WTC11 (cell line): ENCODE measurements around the gene ANO1. TPM values are rescaled to one million over a fixed set of nuclear protein-coding genes. Genes with fewer than 3 reads are reported as not detected.

ENCODE experiments used
- ATAC-seq: fragments of 200-7000 bp; cut with Tn5 transposase; 2 replicates; pipeline ENCODE4 v1.10.0; 2021; ENCODE audit warnings: mild to moderate bottlenecking, moderate library complexity
- CTCF ChIA-PET: fragments of 300-600 bp; sonication (Branson Sonifier 250); formaldehyde crosslinking; loops from one replicate; lab custom pipeline; 2021; ENCODE audit warnings: antibody characterized with exemption; lab: Charles Lee
- POLR2A ChIA-PET: fragments of 350-600 bp; sonication (Branson Sonifier 250); formaldehyde crosslinking; loops from one replicate; lab custom pipeline; 2021; ENCODE audit warnings: antibody characterized with exemption; lab: Charles Lee
- DNase-seq: peaks from one replicate; pipeline ENCODE4 v3.0.0; 2021; ENCODE audit warnings: low spot score
- H3K27ac Mint-ChIP-seq: 2 replicates; pipeline ENCODE4 v1.8.0; 2021; ENCODE audit warnings: mixed read lengths
- H3K27me3 Mint-ChIP-seq: 2 replicates; pipeline ENCODE4 v1.8.0; 2021; ENCODE audit warnings: low read depth, mild to moderate bottlenecking, moderate library complexity, mixed read lengths
- H3K36me3 Mint-ChIP-seq: 2 replicates; pipeline ENCODE4 v1.8.0; 2021; ENCODE audit warnings: mixed read lengths
- H3K4me1 Mint-ChIP-seq: 2 replicates; pipeline ENCODE4 v1.8.0; 2022; ENCODE audit warnings: mixed read lengths
- H3K4me3 Mint-ChIP-seq: 2 replicates; pipeline ENCODE4 v1.8.0; 2021; ENCODE audit warnings: mild to moderate bottlenecking, moderate library complexity, mixed read lengths
- H3K9me3 Mint-ChIP-seq: 2 replicates; pipeline ENCODE4 v1.8.0; 2021; ENCODE audit warnings: mixed read lengths
- CBFB ChIP-seq: sonication (generic); formaldehyde crosslinking; IDR thresholded peaks from 2 replicates; pipeline ENCODE4 v1.8.1; 2022; ENCODE audit warnings: mild to moderate bottlenecking, low read depth, missing genetic modification reagents
- CREB1 ChIP-seq: sonication (generic); formaldehyde crosslinking; IDR thresholded peaks from 2 replicates; pipeline ENCODE4 v1.8.0; 2023; ENCODE audit warnings: mild to moderate bottlenecking, missing genetic modification reagents
- CREM ChIP-seq: sonication (generic); formaldehyde crosslinking; IDR thresholded peaks from 2 replicates; pipeline ENCODE4 v1.8.1; 2022; ENCODE audit warnings: mild to moderate bottlenecking, missing genetic modification reagents, moderate library complexity
- ELF4 ChIP-seq: sonication (generic); formaldehyde crosslinking; IDR thresholded peaks from 2 replicates; pipeline ENCODE4 v1.8.1; 2022; ENCODE audit warnings: low read depth, mild to moderate bottlenecking, moderate library complexity, missing genetic modification reagents
- FOXK1 ChIP-seq: sonication (generic); formaldehyde crosslinking; IDR thresholded peaks from 2 replicates; pipeline ENCODE4 v1.8.0; 2022; ENCODE audit warnings: mild to moderate bottlenecking, moderate library complexity, missing genetic modification reagents
- JAZF1 ChIP-seq: fragments of 250-450 bp; sonication (Bioruptor Pico); IDR thresholded peaks from 2 replicates; pipeline ENCODE4 v1.9.0; 2021; ENCODE audit warnings: moderate library complexity, mild to moderate bottlenecking, inconsistent platforms
- RORB ChIP-seq: fragments of 250-450 bp; sonication (Bioruptor Pico); IDR thresholded peaks from 2 replicates; pipeline ENCODE4 v1.9.0; 2021; ENCODE audit warnings: mild to moderate bottlenecking
- SP1 ChIP-seq: sonication (generic); formaldehyde crosslinking; conservative IDR thresholded peaks from 2 replicates; pipeline ENCODE4 v1.8.1; 2022; ENCODE audit warnings: missing genetic modification reagents
- ZNF138 ChIP-seq: sonication (generic); formaldehyde crosslinking; conservative IDR thresholded peaks from 2 replicates; pipeline ENCODE4 v1.8.1; 2022; ENCODE audit warnings: mild to moderate bottlenecking, moderate library complexity, missing genetic modification reagents
- ZNF263 ChIP-seq: sonication (generic); formaldehyde crosslinking; IDR thresholded peaks from 2 replicates; pipeline ENCODE4 v1.8.1; 2022; ENCODE audit warnings: low read depth, mild to moderate bottlenecking, moderate library complexity, missing genetic modification reagents
- ZNF317 ChIP-seq: sonication (generic); formaldehyde crosslinking; IDR thresholded peaks from 2 replicates; pipeline ENCODE4 v1.8.1; 2023; ENCODE audit warnings: low read depth, mild to moderate bottlenecking, moderate library complexity, missing genetic modification reagents, borderline replicate concordance
- ZNF671 ChIP-seq: fragments of 250-450 bp; sonication (Bioruptor Pico); IDR thresholded peaks from 2 replicates; pipeline ENCODE4 v1.8.0; 2021; ENCODE audit warnings: mild to moderate bottlenecking
- total RNA-seq: library from RNA; stranded (reverse); gene quantifications from 3 replicates; pipeline ENCODE4 v1.2.3, GENCODE V29; 2021
- TF ChIP-seq, protein P1 (sequence below): fragments of 200-600 bp; IDR thresholded peaks from 2 replicates; pipeline ENCODE4 v1.8.0; 2022; ENCODE audit warnings: antibody characterized with exemption
- TF ChIP-seq, protein P2 (sequence below): fragments of 250-450 bp; sonication (Bioruptor Pico); IDR thresholded peaks from 2 replicates; pipeline ENCODE4 v1.8.0; 2021; ENCODE audit warnings: mild to moderate bottlenecking
- TF ChIP-seq, protein P3 (sequence below): sonication (generic); formaldehyde crosslinking; IDR thresholded peaks from 2 replicates; pipeline ENCODE4 v1.8.0; 2022; ENCODE audit warnings: mild to moderate bottlenecking, missing genetic modification reagents
- TF ChIP-seq, protein P4 (sequence below): fragments of 250-450 bp; sonication (Bioruptor Pico); IDR thresholded peaks from 2 replicates; pipeline ENCODE4 v1.9.0; 2021; ENCODE audit warnings: mild to moderate bottlenecking
- TF ChIP-seq, protein P5 (sequence below): sonication (generic); formaldehyde crosslinking; IDR thresholded peaks from 2 replicates; pipeline ENCODE4 v1.8.0; 2022; ENCODE audit warnings: mild to moderate bottlenecking, missing genetic modification reagents
- TF ChIP-seq, protein P6 (sequence below): fragments of 250-450 bp; sonication (Bioruptor Pico); IDR thresholded peaks from 2 replicates; pipeline ENCODE4 v2.1.2; 2022; ENCODE audit warnings: mild to moderate bottlenecking, moderate library complexity

The ANO1 gene
- total RNA-seq, 1 experiment from 2014 or later, result 4.1 TPM

DNA sequence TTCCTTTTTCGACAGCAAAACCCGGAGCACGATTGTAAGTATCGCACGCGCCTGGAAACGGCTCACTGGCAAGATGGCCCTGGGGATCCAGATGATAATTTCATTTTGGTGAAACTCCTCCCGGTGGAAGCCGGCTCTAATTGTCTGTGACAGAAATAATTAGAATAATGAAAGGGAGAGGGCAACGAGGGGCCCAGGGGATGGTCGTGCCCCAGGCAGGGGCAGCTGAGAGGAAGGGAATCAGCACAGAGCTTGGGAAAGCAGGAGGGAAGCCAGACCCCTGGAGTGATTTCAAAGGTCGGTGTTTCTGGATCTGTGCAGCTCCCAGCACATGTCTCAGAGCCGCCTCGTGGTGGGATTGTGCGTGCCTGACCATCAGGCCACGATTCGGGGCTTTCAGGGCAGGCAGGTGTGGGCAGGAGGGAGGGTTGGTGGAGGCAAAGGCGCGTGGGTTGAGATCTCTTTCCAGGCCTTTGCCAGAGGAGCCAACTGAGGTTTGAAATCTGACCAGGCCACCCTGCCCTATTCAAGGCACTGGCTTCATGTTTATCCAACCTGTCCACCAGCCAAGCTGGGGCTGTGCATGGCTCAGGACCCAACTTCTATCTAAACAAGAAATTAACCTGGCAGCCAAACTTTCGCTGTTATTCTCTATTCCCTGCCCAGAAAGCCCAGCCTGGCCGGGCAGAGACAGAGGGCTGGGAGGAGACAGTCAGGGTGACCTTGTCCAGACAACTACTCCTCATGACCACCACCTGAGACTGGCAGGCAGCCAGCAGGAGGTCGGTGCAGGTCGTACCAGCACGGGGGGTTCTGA lies 27.8 kb downstream of the ANO1 start:
- no peak overlapping the region for H3K4me3 Mint-ChIP-seq
- H3K9me3 Mint-ChIP-seq, result no peaks in the 10 kb centered on the region
- H3K4me1 Mint-ChIP-seq, result peaks cover 13% of the 10 kb centered on the region
- 0 out of 2 replicates have a peak overlapping the region, but pooled peaks have one; percentile 15 for H3K27ac Mint-ChIP-seq
- DNase-seq, result no peak
- TF ChIP-seq RORB, result no peak
- no peaks in the 10 kb centered on the region for H3K36me3 Mint-ChIP-seq
- POLR2A ChIA-PET, result no interaction called here
- CTCF ChIA-PET, result interaction anchor here (1.9 kb wide), 1 partner anchor 86 kb away, joined by 5 read pairs; no protein-coding TSS in a partner anchor
- no peaks in the 10 kb centered on the region for H3K27me3 Mint-ChIP-seq
- ATAC-seq, result no peak

DNA sequence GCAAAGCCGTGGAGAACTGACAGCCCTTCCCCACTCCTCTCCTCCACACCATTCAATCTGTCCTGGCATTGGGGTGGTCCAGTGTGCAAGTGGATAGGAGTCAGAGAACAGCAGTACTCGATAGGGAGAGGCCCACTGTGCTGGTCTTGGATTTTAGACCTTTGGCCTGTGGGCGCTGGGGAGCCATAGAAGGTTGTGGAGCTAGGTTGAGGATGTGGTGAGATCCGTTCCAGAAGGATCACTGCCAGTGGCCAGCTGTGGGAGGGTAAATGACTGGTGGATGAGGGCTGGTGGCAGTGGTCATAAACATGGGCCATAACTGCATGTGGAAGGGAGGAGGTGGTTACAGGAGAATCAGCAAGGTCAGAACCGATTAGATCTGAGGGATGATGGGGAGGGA lies 28.6 kb downstream of the ANO1 start:
- no peak overlapping the region for H3K4me3 Mint-ChIP-seq
- no peaks in the 10 kb centered on the region for H3K36me3 Mint-ChIP-seq
- peaks cover 21% of the 10 kb centered on the region for H3K4me1 Mint-ChIP-seq
- no peak for TF ChIP-seq ZNF317
- no peak for TF ChIP-seq FOXK1
- TF ChIP-seq, protein P1, sequence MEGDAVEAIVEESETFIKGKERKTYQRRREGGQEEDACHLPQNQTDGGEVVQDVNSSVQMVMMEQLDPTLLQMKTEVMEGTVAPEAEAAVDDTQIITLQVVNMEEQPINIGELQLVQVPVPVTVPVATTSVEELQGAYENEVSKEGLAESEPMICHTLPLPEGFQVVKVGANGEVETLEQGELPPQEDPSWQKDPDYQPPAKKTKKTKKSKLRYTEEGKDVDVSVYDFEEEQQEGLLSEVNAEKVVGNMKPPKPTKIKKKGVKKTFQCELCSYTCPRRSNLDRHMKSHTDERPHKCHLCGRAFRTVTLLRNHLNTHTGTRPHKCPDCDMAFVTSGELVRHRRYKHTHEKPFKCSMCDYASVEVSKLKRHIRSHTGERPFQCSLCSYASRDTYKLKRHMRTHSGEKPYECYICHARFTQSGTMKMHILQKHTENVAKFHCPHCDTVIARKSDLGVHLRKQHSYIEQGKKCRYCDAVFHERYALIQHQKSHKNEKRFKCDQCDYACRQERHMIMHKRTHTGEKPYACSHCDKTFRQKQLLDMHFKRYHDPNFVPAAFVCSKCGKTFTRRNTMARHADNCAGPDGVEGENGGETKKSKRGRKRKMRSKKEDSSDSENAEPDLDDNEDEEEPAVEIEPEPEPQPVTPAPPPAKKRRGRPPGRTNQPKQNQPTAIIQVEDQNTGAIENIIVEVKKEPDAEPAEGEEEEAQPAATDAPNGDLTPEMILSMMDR, result no peak
- TF ChIP-seq, protein P2, sequence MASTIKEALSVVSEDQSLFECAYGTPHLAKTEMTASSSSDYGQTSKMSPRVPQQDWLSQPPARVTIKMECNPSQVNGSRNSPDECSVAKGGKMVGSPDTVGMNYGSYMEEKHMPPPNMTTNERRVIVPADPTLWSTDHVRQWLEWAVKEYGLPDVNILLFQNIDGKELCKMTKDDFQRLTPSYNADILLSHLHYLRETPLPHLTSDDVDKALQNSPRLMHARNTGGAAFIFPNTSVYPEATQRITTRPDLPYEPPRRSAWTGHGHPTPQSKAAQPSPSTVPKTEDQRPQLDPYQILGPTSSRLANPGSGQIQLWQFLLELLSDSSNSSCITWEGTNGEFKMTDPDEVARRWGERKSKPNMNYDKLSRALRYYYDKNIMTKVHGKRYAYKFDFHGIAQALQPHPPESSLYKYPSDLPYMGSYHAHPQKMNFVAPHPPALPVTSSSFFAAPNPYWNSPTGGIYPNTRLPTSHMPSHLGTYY (CRISPR knock-in tag), result no peak
- H3K27ac Mint-ChIP-seq, result no peak overlapping the region
- DNase-seq (no peak), ATAC-seq (no peak)
- H3K27me3 Mint-ChIP-seq, result no peaks in the 10 kb centered on the region
- ChIA-PET POLR2A (no interaction called here), CTCF (no interaction called here)
- no peaks in the 10 kb centered on the region for H3K9me3 Mint-ChIP-seq

DNA sequence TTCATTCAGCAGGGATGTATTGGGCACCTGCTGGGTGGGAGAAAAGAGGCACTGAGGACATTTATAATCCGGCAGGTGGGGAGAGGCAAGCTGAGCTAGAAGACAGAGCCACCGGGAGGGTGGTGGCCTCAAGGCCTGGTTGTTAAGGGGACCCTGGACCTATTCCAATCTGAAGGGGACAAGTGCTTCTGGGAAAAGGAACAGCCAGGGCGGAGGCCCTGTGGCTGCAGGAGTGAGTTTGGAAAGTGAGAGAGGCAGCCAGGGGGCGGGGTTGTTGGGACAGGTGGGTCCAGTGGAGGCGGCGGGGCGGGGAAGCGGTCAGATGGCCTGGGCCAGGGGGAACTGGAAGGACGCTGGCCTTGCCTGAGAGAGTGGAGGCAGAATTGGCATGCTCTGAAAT lies 29.1 kb downstream of the ANO1 start:
- ChIA-PET CTCF (no interaction called here), POLR2A (no interaction called here)
- Mint-ChIP-seq H3K4me3 (no peak overlapping the region), H3K27me3 (no peaks in the 10 kb centered on the region), H3K36me3 (no peaks in the 10 kb centered on the region), H3K9me3 (no peaks in the 10 kb centered on the region), H3K27ac (no peak overlapping the region), H3K4me1 (peaks cover 24% of the 10 kb centered on the region)
- DNase-seq (no peak), ATAC-seq (no peak)
- TF ChIP-seq ZNF671 (no peak), CREM (no peak), ZNF263 (CRISPR knock-in tag) (no peak)
- TF ChIP-seq, protein P3, sequence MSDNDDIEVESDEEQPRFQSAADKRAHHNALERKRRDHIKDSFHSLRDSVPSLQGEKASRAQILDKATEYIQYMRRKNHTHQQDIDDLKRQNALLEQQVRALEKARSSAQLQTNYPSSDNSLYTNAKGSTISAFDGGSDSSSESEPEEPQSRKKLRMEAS, result no peak

DNA sequence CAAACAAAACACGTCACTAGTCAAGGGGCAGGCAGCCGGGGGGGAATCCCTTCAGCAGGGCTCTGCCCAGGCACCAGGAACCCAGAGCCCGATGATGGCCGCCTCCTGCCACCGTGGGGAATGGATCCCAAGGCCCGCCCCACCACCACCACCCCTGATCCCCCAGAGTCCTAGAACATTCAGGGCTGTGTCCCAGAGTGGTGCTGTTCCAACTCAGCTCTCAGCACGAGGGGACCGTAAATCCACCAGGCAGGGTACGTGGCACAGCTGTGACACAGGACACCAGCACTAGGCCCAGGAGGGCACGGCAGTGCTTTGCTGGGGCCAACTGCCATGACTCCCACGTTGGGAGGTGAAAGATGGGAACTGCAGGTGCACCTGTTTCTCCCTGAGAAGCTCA lies 29.6 kb downstream of the ANO1 start:
- POLR2A ChIA-PET, result no interaction called here
- no peaks in the 10 kb centered on the region for H3K9me3 Mint-ChIP-seq
- no peaks in the 10 kb centered on the region for H3K27me3 Mint-ChIP-seq
- TF ChIP-seq CREB1, result no peak
- TF ChIP-seq SP1 (CRISPR knock-in tag), result no peak
- no peak for TF ChIP-seq ZNF138 (CRISPR knock-in tag)
- TF ChIP-seq, all 79 proteins: peak for 0
- ATAC-seq (no peak), DNase-seq (no peak)
- no peak overlapping the region for H3K4me3 Mint-ChIP-seq
- H3K36me3 Mint-ChIP-seq, result no peaks in the 10 kb centered on the region
- no peak overlapping the region for H3K27ac Mint-ChIP-seq
- CTCF ChIA-PET, result interaction anchor here (0.6 to 1.0 kb wide), 2 partner anchors 20 to 306 kb away, joined by 3 to 5 read pairs; no protein-coding TSS in a partner anchor
- peaks cover 24% of the 10 kb centered on the region for H3K4me1 Mint-ChIP-seq

DNA sequence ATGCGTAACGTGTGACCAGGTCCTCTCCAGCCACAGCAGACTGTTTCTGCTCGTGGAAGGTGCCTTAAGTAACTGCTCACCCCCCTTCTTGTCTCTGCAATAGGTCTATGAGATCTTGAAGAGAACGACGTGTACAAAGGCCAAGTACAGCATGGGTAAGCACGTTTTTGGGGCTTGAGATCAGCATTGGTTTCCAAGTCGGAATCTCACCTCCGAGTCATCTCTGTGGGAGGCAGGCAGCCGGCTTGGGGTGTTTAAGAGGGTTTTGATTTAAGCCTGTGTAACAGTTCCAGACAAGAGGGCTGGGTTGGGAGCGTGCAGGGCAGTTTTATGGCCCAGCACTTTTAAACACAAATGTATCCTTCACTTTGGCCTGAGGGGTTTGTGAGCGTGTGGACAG lies 30.1 kb downstream of the ANO1 start:
- CTCF ChIA-PET, result interaction anchor here (0.6 to 1.2 kb wide), 4 partner anchors 20 to 306 kb away, joined by 3 to 5 read pairs (median 4); no protein-coding TSS in a partner anchor
- POLR2A ChIA-PET, result no interaction called here
- Mint-ChIP-seq H3K27ac (no peak overlapping the region), H3K9me3 (no peaks in the 10 kb centered on the region), H3K4me1 (peaks cover 24% of the 10 kb centered on the region), H3K4me3 (no peak overlapping the region), H3K27me3 (no peaks in the 10 kb centered on the region), H3K36me3 (no peaks in the 10 kb centered on the region)
- no peak for DNase-seq
- ATAC-seq, result no peak
- TF ChIP-seq, protein P4, sequence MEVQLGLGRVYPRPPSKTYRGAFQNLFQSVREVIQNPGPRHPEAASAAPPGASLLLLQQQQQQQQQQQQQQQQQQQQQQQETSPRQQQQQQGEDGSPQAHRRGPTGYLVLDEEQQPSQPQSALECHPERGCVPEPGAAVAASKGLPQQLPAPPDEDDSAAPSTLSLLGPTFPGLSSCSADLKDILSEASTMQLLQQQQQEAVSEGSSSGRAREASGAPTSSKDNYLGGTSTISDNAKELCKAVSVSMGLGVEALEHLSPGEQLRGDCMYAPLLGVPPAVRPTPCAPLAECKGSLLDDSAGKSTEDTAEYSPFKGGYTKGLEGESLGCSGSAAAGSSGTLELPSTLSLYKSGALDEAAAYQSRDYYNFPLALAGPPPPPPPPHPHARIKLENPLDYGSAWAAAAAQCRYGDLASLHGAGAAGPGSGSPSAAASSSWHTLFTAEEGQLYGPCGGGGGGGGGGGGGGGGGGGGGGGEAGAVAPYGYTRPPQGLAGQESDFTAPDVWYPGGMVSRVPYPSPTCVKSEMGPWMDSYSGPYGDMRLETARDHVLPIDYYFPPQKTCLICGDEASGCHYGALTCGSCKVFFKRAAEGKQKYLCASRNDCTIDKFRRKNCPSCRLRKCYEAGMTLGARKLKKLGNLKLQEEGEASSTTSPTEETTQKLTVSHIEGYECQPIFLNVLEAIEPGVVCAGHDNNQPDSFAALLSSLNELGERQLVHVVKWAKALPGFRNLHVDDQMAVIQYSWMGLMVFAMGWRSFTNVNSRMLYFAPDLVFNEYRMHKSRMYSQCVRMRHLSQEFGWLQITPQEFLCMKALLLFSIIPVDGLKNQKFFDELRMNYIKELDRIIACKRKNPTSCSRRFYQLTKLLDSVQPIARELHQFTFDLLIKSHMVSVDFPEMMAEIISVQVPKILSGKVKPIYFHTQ (CRISPR knock-in tag), result no peak
- TF ChIP-seq CBFB (CRISPR knock-in tag) (no peak), SP1 (CRISPR knock-in tag) (no peak), JAZF1 (CRISPR knock-in tag) (no peak), ZNF671 (no peak), ELF4 (CRISPR knock-in tag) (no peak)
- TF ChIP-seq, protein P5, sequence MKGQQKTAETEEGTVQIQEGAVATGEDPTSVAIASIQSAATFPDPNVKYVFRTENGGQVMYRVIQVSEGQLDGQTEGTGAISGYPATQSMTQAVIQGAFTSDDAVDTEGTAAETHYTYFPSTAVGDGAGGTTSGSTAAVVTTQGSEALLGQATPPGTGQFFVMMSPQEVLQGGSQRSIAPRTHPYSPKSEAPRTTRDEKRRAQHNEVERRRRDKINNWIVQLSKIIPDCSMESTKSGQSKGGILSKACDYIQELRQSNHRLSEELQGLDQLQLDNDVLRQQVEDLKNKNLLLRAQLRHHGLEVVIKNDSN (CRISPR knock-in tag), result no peak
- TF ChIP-seq, protein P6, sequence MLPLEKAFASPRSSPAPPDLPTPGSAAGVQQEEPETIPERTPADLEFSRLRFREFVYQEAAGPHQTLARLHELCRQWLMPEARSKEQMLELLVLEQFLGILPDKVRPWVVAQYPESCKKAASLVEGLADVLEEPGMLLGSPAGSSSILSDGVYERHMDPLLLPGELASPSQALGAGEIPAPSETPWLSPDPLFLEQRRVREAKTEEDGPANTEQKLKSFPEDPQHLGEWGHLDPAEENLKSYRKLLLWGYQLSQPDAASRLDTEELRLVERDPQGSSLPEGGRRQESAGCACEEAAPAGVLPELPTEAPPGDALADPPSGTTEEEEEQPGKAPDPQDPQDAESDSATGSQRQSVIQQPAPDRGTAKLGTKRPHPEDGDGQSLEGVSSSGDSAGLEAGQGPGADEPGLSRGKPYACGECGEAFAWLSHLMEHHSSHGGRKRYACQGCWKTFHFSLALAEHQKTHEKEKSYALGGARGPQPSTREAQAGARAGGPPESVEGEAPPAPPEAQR (CRISPR knock-in tag), result no peak
